ENCODE measurements around the gene ATP10D.
"Not testable (repeated sequence)": the region's sequence is repeated elsewhere in the genome, so short reads cannot be mapped to it uniquely, and the experiment has no call there.

ATP10D gene

GRCh38 chr4:47485047-47485692, at the start of gene ATP10D:
TSS of gene ATP10D (plus strand) at chr4:47485275. CDS start at chr4:47512541, 27,266 bp downstream.
- DNase-seq (ENCODE audit: low read depth) = no peak

- no peak for DNase-seq (ENCODE audit: low read depth)
Measured at GRCh38 chr4:47442980-47443379, 42.1 kb upstream of the ATP10D start.

- no peak for DNase-seq (ENCODE audit: low read depth)
Measured at GRCh38 chr4:47444031-47444430, 41.0 kb upstream of the ATP10D start.

GRCh38 chr4:47451657-47452056, 33.4 kb upstream of the ATP10D start:
- DNase-seq (ENCODE audit: low read depth) = no peak

DNA sequence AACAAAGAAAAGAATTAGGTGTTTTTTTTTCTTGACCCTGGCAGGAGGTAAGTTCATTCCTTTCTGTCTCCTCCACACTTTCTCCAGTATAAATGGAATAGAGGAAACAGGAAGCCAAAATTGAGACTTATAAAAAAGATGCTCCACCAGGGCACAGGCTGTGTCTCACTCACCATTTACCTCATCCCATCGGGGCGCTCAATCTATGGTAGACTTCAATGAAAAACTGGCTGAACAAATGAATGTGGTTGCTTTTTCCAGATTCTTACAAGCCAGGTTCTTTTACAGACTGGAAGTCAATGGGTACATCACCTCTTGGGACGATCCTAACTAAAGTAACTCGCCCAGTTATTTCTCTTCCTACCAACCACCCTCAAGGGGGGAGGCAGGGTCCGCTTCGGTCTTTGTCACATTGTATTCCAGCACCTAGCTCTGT, 22.3 kb upstream of the ATP10D start:
- no peak for DNase-seq (ENCODE audit: low read depth)

DNA sequence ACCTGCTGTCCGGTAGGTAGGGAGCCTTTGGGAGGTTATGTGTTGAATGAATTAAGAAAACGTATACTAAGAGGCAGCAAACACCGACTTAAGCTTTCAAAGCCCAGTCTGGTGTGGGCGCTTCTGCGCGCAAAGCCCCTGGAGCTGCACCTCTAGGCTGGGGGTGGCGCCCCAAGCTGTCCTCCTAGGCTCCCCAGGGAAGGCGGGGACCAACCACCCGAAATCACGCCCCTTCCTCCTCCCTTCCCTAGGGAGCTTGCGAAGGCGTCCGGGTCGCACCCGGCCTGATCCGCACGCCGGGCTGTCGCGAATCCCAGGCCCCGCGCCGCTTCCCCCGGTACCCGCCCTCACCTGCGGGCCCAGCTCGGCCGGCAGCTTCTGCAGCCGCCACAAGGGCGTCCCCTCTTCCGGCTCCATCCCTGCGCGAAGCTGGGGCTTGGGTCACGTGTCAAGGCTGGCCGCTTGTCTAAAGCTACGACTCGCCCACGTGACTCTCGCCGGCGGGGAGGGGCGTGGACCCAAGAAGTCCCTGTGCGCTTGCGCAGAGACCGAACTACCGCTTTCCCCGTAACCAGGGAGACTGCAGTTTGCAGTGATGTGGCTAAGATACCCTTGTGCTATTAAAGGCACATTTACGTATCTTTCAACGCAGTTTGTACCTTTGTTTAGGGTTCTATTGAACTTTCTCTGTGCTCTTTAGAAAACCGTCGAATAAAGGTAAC, 21.7 kb upstream of the ATP10D start, which contains the start of gene COMMD8:
Gene COMMD8, minus strand, starts transcription at position 468 of the 722 bp plus-strand sequence. Its CDS starts 51 bp downstream, at position 417.
- peak; percentile 90 for DNase-seq (ENCODE audit: low read depth)

GRCh38 chr4:47465004-47465403, 20.1 kb upstream of the ATP10D start:
- no peak for DNase-seq (ENCODE audit: low read depth)

- no peak for DNase-seq (ENCODE audit: low read depth)
Measured at GRCh38 chr4:47466056-47466785, 18.9 kb upstream of the ATP10D start.

- DNase-seq (ENCODE audit: low read depth) = no peak
Measured at GRCh38 chr4:47468706-47469365, 16.2 kb upstream of the ATP10D start.

DNA sequence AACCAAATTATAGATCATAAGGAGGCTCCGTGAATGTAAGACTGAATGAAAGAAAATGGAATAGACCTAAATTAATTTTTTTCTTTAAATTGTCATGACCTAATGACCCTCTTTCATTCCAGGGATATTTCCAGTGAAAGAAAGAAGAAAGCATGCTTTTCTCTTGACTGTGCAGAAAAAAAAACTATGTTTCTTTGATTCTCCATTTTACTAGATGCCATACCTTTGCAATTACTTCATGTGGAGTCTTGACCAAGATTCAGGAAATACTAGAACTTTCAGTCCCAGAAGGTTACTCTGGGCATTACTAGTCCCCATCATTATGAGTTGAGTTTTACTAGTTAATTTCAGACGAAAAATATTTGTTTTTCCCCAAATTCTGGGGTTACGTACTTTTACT, 15.1 kb upstream of the ATP10D start:
- DNase-seq (ENCODE audit: low read depth) = no peak

DNA sequence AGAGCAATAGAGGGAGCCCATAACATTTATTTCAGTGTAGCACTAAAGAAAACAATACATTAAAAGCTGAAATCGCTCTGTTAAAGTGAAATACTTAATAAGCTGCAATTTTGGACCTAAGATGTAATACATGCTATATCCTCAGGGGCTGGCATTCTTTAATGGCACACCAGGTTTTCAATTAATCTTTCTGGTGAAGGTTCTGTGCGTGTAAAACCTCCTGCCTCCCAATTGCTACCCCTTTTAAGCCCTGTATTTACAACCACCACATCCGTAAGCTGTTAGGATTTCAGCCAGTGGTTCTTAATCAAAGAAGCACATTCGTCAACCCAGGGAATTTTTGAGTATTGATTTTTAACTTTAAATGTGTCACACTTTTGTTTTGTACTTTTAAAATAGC, 14.0 kb upstream of the ATP10D start:
- DNase-seq (ENCODE audit: low read depth) = no peak

DNA sequence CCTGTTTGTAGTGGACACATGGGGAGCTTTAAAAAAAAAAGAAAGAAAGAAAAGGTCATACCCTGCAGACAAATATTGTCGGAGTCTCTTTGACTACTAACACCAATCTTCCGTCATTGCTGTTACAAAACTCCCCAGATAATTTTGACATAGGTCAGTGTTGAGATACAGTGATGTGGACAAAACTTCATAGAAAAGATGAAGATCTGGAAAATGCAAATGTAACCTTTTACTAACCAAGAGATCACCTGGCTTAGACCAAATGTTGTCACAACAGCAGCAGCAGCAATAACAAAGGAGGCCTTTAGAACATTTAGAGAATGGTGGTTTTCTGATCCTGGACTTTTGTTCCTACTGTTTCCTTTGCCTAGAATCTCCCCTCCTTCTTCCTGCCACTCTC, 13.5 kb upstream of the ATP10D start:
- DNase-seq (ENCODE audit: low read depth) = no peak

GRCh38 chr4:47473141-47473750, 11.8 kb upstream of the ATP10D start:
- DNase-seq (ENCODE audit: low read depth) = no peak

DNA sequence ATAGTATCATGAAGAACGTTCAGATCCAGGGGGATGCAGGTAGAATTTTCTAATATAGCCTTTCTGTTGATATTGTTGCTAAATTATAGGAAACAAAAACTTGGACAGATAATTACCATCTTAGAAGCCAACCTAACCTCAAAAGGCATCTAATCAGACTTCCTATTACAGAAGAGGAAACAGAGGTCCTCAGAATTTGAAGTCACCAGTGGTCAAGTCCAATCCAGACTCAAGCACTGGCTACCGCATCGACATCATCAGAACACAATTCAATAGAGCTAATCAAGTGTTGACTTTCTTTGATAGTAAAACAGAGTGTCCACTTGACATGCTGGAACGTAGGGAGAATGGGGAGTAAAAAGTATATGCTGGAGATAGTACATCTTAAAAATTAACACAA, 10.3 kb upstream of the ATP10D start:
- no peak for DNase-seq (ENCODE audit: low read depth)

GRCh38 chr4:47475411-47475810, 9.7 kb upstream of the ATP10D start:
- DNase-seq (ENCODE audit: low read depth) = no peak

DNA sequence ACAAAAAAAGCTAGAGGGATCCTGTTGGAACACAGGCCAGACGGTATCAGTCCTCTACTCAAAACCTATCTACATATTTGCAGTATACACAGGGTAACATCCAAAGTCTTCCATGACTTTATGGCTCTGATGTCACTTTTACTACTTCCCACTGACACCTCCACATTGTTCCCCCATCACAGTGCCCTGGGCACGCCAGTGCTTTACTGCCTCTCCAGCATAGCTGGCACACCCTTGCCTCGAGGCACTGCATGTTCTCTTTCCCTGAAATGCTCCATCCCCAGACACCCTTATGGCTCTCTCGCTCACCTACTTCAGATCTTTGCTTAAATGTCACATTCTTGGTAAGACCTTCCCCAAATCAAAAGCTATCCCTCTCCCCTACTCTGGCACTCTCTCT, 6.3 kb upstream of the ATP10D start:
- no peak for DNase-seq (ENCODE audit: low read depth)

- no peak for DNase-seq (ENCODE audit: low read depth)
Measured at GRCh38 chr4:47482326-47482725, 2.7 kb upstream of the ATP10D start.

- DNase-seq (ENCODE audit: low read depth) = no peak
Measured at GRCh38 chr4:47483745-47484144, 1.3 kb upstream of the ATP10D start.

- no peak for DNase-seq (ENCODE audit: low read depth)
Measured at GRCh38 chr4:47484168-47484567, 907 bp upstream of the ATP10D start.

- DNase-seq (ENCODE audit: low read depth) = no peak
Measured at GRCh38 chr4:47485768-47486167, 693 bp downstream of the ATP10D start.

DNA sequence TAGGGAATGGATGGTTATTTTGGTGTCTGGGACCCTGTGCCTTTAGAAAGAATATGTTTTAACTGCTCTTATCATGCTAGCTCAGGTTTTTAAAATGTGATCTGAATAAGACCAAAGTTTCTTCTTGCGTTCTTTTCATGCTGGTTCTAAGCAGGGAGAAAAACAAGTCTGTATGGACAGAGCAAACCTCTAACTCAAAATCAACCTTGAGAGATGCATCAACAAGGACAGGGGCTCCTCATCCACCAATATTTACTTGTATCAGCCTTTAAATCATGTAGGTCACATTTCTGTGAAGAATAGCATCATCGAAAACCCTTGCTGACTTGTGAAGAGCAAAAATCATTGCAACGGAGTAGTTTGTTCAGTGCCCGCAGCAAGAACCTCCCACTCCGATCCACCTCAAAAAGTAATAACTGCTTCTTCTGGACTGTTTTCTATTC, 1.2 kb downstream of the ATP10D start:
- no peak for DNase-seq (ENCODE audit: low read depth)

GRCh38 chr4:47486727-47487126, 1.7 kb downstream of the ATP10D start:
- not testable (repeated sequence) for DNase-seq (ENCODE audit: low read depth)
